Fibroblast of villous mesenchyme (primary cell): ENCODE data around the gene DROSHA. TPM values are rescaled to one million over a fixed set of nuclear protein-coding genes. Genes with fewer than 3 reads are reported as not detected.

Experiments used
- DNase-seq: peaks from one replicate; pipeline ENCODE4 v3.0.0-alpha.2; 2010; ENCODE audit warnings: low read depth
- H3K4me3 ChIP-seq: 2 replicates; pipeline ENCODE4 v1.5.1; 2011; ENCODE audit warnings: low read depth, mild to moderate bottlenecking, low read length
- CTCF ChIP-seq: IDR thresholded peaks from 2 replicates; pipeline ENCODE4 v1.5.1; 2012; ENCODE audit warnings: low read depth, mild to moderate bottlenecking, low read length; ENCODE audit not compliant: insufficient read depth
- total RNA-seq: library from RNA; depleted of rRNA; stranded (reverse); fragments of >200 nt; gene quantifications from 2 replicates; pipeline ENCODE4 v1.2.3, GENCODE V29; 2012

DROSHA gene
- total RNA-seq, 1 donor: 54.8 TPM

DNA sequence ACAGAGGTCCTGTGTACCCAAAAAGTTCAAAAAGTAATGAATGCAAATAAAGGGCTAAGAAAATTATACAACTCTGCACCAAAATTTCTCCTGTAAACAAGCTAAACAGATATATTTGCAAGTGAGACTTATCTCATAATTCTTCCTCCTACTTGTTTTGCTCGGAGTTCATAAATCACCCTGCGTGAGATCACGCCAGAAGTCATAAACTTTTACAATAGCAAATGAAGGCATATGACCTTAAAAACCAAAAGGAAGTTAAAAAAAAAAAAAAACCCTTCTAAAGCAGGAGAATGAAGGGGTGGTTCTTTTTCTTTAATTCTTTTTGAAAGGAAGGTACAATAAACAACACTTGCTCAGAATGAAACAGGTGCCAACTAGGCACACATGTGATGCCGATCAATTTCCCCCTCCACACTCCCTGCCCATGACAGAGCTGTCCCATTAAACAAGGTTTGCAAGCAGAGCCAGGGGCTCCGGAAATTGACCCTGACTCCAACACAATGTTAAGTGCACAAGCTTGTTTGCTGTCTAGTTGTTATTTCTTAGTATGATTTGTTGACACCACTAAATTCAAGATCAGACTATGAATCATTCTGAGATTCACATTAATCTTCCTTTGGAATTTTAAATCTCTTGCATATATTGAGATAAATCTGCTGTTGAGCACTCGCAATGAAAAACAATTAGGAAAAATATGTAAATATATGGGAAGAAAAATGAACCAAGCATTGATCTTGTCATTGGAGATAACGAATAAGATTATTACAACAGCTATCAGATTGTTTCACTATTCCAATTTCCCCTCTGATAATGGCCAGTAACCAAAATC lies 46.3 kb downstream of the DROSHA start:
- DNase-seq: peak; percentile 68
- TF ChIP-seq CTCF: no peak
- H3K4me3 ChIP-seq: no peak overlapping the region

GRCh38 chr5:31481531-31482165 lies 50.2 kb downstream of the DROSHA start:
- DNase-seq: no peak
- no peak for TF ChIP-seq CTCF
- H3K4me3 ChIP-seq: no peak overlapping the region

DNA sequence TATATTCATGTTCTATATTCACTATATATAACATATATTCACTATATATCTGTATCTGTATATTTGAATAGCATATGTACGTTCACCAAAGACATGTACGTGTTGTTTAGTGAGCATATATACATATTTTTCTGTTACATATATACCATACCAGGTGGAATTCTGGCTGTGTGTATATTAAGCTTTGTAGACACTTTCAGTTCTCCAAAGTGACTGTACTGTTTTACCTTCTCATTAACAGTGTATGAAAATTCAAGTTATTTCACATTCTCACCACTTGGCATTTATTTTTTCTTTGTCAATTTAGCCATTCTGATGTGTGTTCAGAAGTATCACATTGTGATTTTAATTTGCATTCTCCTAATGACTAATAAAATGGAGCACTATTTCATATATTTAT lies 52.2 kb downstream of the DROSHA start:
- DNase-seq: no peak
- no peak overlapping the region for H3K4me3 ChIP-seq
- no peak for TF ChIP-seq CTCF

DNA sequence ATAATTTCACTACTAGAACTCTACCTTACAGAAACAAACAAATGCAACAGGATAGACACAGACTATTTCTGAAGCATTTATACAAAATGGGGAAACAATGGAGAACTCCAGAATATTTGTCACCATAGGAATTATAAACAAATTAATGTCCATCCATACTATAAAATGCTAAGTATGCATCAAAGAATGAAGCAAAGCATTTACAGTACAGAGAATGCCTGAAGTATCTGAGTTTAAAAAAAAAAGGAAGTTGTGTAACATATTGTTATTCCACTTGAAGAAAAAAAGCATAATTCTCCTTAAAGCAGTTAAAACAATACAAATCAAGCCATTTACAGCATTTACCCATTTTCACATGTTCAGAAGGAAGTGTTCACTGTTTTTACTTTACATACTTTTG lies 53.0 kb downstream of the DROSHA start:
- no peak overlapping the region for H3K4me3 ChIP-seq
- no peak for DNase-seq
- no peak for TF ChIP-seq CTCF

GRCh38 chr5:31477971-31478370 lies 53.9 kb downstream of the DROSHA start:
- no peak for DNase-seq
- H3K4me3 ChIP-seq: no peak overlapping the region
- TF ChIP-seq CTCF: no peak

GRCh38 chr5:31477516-31477915 lies 54.4 kb downstream of the DROSHA start:
- DNase-seq: no peak

More at GRCh38 chr5:31477516-31477915, 54.4 kb downstream of the DROSHA start:
- TF ChIP-seq CTCF: no peak
- no peak overlapping the region for H3K4me3 ChIP-seq
